ENCODE measurements around the gene AK3. TPM values are rescaled to one million over a fixed set of nuclear protein-coding genes. Genes with fewer than 3 reads are reported as not detected.
A peak's percentile ranks its signal among the peaks of the same experiment; 100 is the strongest.

AK3 gene
- total RNA-seq, 1 donor from 2014 or later, result 45.1 TPM

DNA sequence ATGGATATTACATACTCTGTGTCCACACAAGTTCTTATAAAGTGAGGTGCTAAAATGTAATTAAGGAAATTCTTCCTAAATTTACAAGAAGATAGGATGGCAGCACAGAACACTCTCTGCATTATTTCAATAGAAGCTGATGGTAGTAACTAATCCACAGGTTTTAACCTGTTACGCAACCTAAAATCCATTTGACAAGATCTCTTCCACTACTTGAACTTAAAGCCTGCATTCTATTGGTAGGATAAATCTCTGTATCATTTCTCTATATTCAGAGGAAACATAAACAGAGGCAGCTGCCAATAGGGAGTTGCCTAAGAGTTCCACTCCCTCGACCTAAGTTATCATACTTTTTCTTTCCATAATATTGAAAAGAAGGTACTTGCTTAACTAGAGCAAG, 40.1 kb downstream of the AK3 start:
- H3K4me2 ChIP-seq (ENCODE audit: low read length), result no peak overlapping the region
- Mint-ChIP-seq H3K9me3 (ENCODE audit: unreplicated experiment) (no peaks in the 10 kb centered on the region), H3K4me1 (ENCODE audit: low read depth, unreplicated experiment) (no peaks in the 10 kb centered on the region), H3K4me3 (ENCODE audit: unreplicated experiment) (no peak overlapping the region), H3K27ac (ENCODE audit: unreplicated experiment) (no peak overlapping the region), H3K27me3 (ENCODE audit: low read depth, unreplicated experiment) (no peaks in the 10 kb centered on the region), H3K36me3 (ENCODE audit: low read depth, unreplicated experiment) (peaks cover 4% of the 10 kb centered on the region)
- H3K79me2 ChIP-seq (ENCODE audit: insufficient read depth, low read length), result no peaks in the 10 kb centered on the region
- no peak for TF ChIP-seq CTCF (IDR thresholded peaks at IDR 0.05; ENCODE audit: insufficient read depth, low read depth, low read length)
- no peak for TF ChIP-seq EZH2 (IDR thresholded peaks at IDR 0.05; ENCODE audit: insufficient read depth, low read length)
- H3K9me3 ChIP-seq (ENCODE audit: insufficient read depth, low read depth, low read length), result no peaks in the 10 kb centered on the region
- no peaks in the 10 kb centered on the region for H3K4me1 ChIP-seq (ENCODE audit: insufficient read depth, low read length)
- FAIRE-seq (no peak), DNase-seq (ENCODE audit: low read depth) (no peak)
- H2AFZ ChIP-seq (ENCODE audit: low read depth, low read length), result no peak overlapping the region
- H3K4me3 ChIP-seq (ENCODE audit: insufficient read depth, low read depth, low read length), result no peak overlapping the region
- no peaks in the 10 kb centered on the region for H3K27me3 ChIP-seq (ENCODE audit: insufficient read depth, low read length)
- H3K36me3 ChIP-seq (ENCODE audit: insufficient read depth, low read length), result peaks cover 26% of the 10 kb centered on the region
- no peak overlapping the region for H3K9ac ChIP-seq (ENCODE audit: low read length)
- H4K20me1 ChIP-seq (ENCODE audit: insufficient read depth, low read length), result peaks cover 4% of the 10 kb centered on the region
- no peak overlapping the region for H3K27ac ChIP-seq (ENCODE audit: low read depth, low read length)

GRCh38 chr9:4700091-4700490, 40.9 kb downstream of the AK3 start:
- Histone ChIP-seq H3K79me2 (ENCODE audit: insufficient read depth, low read length) (peaks cover 5% of the 10 kb centered on the region), H3K4me2 (ENCODE audit: low read length) (no peak overlapping the region), H3K9me3 (ENCODE audit: insufficient read depth, low read depth, low read length) (no peaks in the 10 kb centered on the region), H4K20me1 (ENCODE audit: insufficient read depth, low read length) (peaks cover 10% of the 10 kb centered on the region), H2AFZ (ENCODE audit: low read depth, low read length) (no peak overlapping the region), H3K4me1 (ENCODE audit: insufficient read depth, low read length) (no peaks in the 10 kb centered on the region), H3K4me3 (ENCODE audit: insufficient read depth, low read depth, low read length) (no peak overlapping the region), H3K27ac (ENCODE audit: low read depth, low read length) (no peak overlapping the region), H3K36me3 (ENCODE audit: insufficient read depth, low read length) (peaks cover 25% of the 10 kb centered on the region), H3K27me3 (ENCODE audit: insufficient read depth, low read length) (no peaks in the 10 kb centered on the region), H3K9ac (ENCODE audit: low read length) (no peak overlapping the region)
- no peaks in the 10 kb centered on the region for H3K9me3 Mint-ChIP-seq (ENCODE audit: unreplicated experiment)
- no peaks in the 10 kb centered on the region for H3K27me3 Mint-ChIP-seq (ENCODE audit: low read depth, unreplicated experiment)
- no peaks in the 10 kb centered on the region for H3K4me1 Mint-ChIP-seq (ENCODE audit: low read depth, unreplicated experiment)
- peaks cover 3% of the 10 kb centered on the region for H3K36me3 Mint-ChIP-seq (ENCODE audit: low read depth, unreplicated experiment)
- no peak overlapping the region for H3K27ac Mint-ChIP-seq (ENCODE audit: unreplicated experiment)
- DNase-seq (ENCODE audit: low read depth) (no peak), FAIRE-seq (no peak)
- TF ChIP-seq EZH2 (IDR thresholded peaks at IDR 0.05; ENCODE audit: insufficient read depth, low read length) (no peak), CTCF (IDR thresholded peaks at IDR 0.05; ENCODE audit: insufficient read depth, low read depth, low read length) (no peak)
- no peak overlapping the region for H3K4me3 Mint-ChIP-seq (ENCODE audit: unreplicated experiment)

DNA sequence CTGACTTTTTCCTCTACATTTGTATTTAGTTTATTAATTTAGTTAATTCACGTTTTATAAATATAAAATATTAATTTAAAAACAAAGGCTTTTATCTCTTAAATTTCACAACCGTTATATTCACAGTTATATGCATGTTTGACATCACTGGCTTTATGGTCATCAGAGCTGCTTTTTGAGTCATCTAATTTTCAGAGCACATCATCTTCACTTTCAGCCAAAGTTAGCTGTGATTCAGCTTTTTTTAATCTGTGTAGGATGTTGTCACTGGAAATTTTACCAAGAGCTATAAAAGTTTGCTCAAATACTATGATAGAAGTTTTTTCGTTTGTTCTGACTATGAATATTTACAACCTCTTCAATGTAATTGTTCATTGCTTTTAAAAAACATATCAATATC, 49.2 kb downstream of the AK3 start:
- Mint-ChIP-seq H3K4me1 (ENCODE audit: low read depth, unreplicated experiment) (peaks cover 5% of the 10 kb centered on the region), H3K9me3 (ENCODE audit: unreplicated experiment) (no peaks in the 10 kb centered on the region), H3K27me3 (ENCODE audit: low read depth, unreplicated experiment) (no peaks in the 10 kb centered on the region), H3K4me3 (ENCODE audit: unreplicated experiment) (no peak overlapping the region), H3K27ac (ENCODE audit: unreplicated experiment) (no peak overlapping the region), H3K36me3 (ENCODE audit: low read depth, unreplicated experiment) (no peaks in the 10 kb centered on the region)
- TF ChIP-seq EZH2 (IDR thresholded peaks at IDR 0.05; ENCODE audit: insufficient read depth, low read length), result no peak
- Histone ChIP-seq H3K4me2 (ENCODE audit: low read length) (no peak overlapping the region), H4K20me1 (ENCODE audit: insufficient read depth, low read length) (peaks cover 25% of the 10 kb centered on the region), H3K4me3 (ENCODE audit: insufficient read depth, low read depth, low read length) (no peak overlapping the region), H3K27ac (ENCODE audit: low read depth, low read length) (no peak overlapping the region), H3K27me3 (ENCODE audit: insufficient read depth, low read length) (no peaks in the 10 kb centered on the region), H3K79me2 (ENCODE audit: insufficient read depth, low read length) (peaks cover 43% of the 10 kb centered on the region), H3K4me1 (ENCODE audit: insufficient read depth, low read length) (no peaks in the 10 kb centered on the region), H2AFZ (ENCODE audit: low read depth, low read length) (no peak overlapping the region), H3K36me3 (ENCODE audit: insufficient read depth, low read length) (peaks cover 6% of the 10 kb centered on the region), H3K9ac (ENCODE audit: low read length) (no peak overlapping the region), H3K9me3 (ENCODE audit: insufficient read depth, low read depth, low read length) (no peaks in the 10 kb centered on the region)
- FAIRE-seq, result no peak
- peak; percentile 38 for DNase-seq (ENCODE audit: low read depth)

All from astrocyte (in vitro differentiated cells and primary cell).